SK-N-SH (cell line): ENCODE measurements around the gene RBP3. TPM values are rescaled to one million over a fixed set of nuclear protein-coding genes. Genes with fewer than 3 reads are reported as not detected.

Experiments used
- CTCF ChIA-PET: fragments of 300-600, 350-600 bp; formaldehyde crosslinking; extraction: SDS; loops from one replicate; lab custom pipeline; 2021; lab: Yijun Ruan, JAX
- POLR2A ChIA-PET: fragments of 350-600 bp; sonication (Branson Sonifier 250); formaldehyde crosslinking; extraction: SDS; loops from one replicate; lab custom pipeline; 2020; ENCODE audit warnings: antibody characterized with exemption, inconsistent platforms; lab: Yijun Ruan, JAX
- DNase-seq: peaks from one replicate; pipeline ENCODE4 v3.0.0; 2012
- H2AFZ ChIP-seq: fragments of 200-600 bp; sonication (generic); 2 replicates; pipeline ENCODE4 v1.8.1; 2016; ENCODE audit warnings: antibody characterized with exemption, mild to moderate bottlenecking, low read depth
- H3F3A ChIP-seq: fragments of 200-600 bp; sonication (generic); replicated peaks from 2 replicates; pipeline ENCODE3; 2016; ENCODE audit warnings: antibody characterized with exemption, mild to moderate bottlenecking; ENCODE audit not compliant: insufficient read depth
- H3K27ac ChIP-seq, 2 experiments: fragments of 200-500 bp in 1 of 2; fragments of 200-600 bp in 1 of 2; sonication (Bioruptor generic) in 1 of 2; sonication (generic), shearing (Covaris generic) in 1 of 2; 2 replicates each; pipeline versions ENCODE4 v1.5.1 to v1.6.1; 2014 to 2016; ENCODE audit warnings: low read depth in 2 of 2, inconsistent platforms in 1 of 2, low read length in 1 of 2, mild to moderate bottlenecking in 1 of 2, mixed read lengths in 1 of 2
- H3K27me3 ChIP-seq: fragments of 200-600 bp; sonication (generic), shearing (Covaris generic); 2 replicates; pipeline ENCODE4 v1.6.1; 2016; ENCODE audit warnings: mixed run types; ENCODE audit not compliant: insufficient read depth
- H3K36me3 ChIP-seq, 2 experiments: fragments of 200-500 bp in 1 of 2; fragments of 200-600 bp in 1 of 2; sonication (Bioruptor generic) in 1 of 2; sonication (generic) in 1 of 2; replicated peaks in 1 of 2; 2 replicates each; pipeline versions ENCODE3 to v1.5.1; 2014 to 2016; ENCODE audit warnings: low read length in 1 of 2, mild to moderate bottlenecking in 1 of 2; ENCODE audit not compliant: insufficient read depth in 2 of 2, control insufficient read depth in 1 of 2
- H3K4me1 ChIP-seq, 2 experiments: fragments of 200-500 bp in 1 of 2; fragments of 200-600 bp in 1 of 2; sonication (Bioruptor generic) in 1 of 2; sonication (generic), shearing (Covaris generic) in 1 of 2; 2 replicates each; pipeline versions ENCODE4 v1.5.1 to v1.6.1; 2014 to 2016; ENCODE audit warnings: low read depth in 1 of 2, low read length in 1 of 2, mixed run types in 1 of 2; ENCODE audit not compliant: insufficient read depth in 2 of 2, control insufficient read depth in 1 of 2
- H3K4me2 ChIP-seq: fragments of 200-600 bp; sonication (generic), shearing (Covaris generic); 2 replicates; pipeline ENCODE4 v1.6.1; 2017; ENCODE audit warnings: mixed run types
- H3K4me3 ChIP-seq, 2 experiments: fragments of 200-500 bp in 1 of 2; fragments of 200-600 bp in 1 of 2; sonication (Bioruptor generic) in 1 of 2; sonication (generic), shearing (Covaris generic) in 1 of 2; 2 replicates each; pipeline versions ENCODE4 v1.5.1 to v1.8.1; 2014 to 2016; ENCODE audit warnings: low read depth in 2 of 2, inconsistent platforms in 1 of 2, low read length in 1 of 2, mild to moderate bottlenecking in 1 of 2, mixed read lengths in 1 of 2, moderate library complexity in 1 of 2
- H3K79me2 ChIP-seq: fragments of 200-600 bp; sonication (generic); 2 replicates; pipeline ENCODE4 v1.8.1; 2017; ENCODE audit warnings: mild to moderate bottlenecking; ENCODE audit not compliant: insufficient read depth
- H3K9ac ChIP-seq: fragments of 200-600 bp; sonication (generic); 2 replicates; pipeline ENCODE4 v1.6.1; 2017; ENCODE audit warnings: mixed run types
- H3K9me2 ChIP-seq: fragments of 200-600 bp; sonication (generic); 2 replicates; pipeline ENCODE4 v1.6.1; 2017; ENCODE audit warnings: mixed run types
- H3K9me3 ChIP-seq: fragments of 200-600 bp; sonication (generic); 2 replicates; pipeline ENCODE4 v1.6.1; 2017; ENCODE audit warnings: mixed run types, mild to moderate bottlenecking, moderate library complexity
- H4K20me1 ChIP-seq: fragments of 200-600 bp; sonication (generic); 2 replicates; pipeline ENCODE4 v1.6.1; 2017; ENCODE audit warnings: mild to moderate bottlenecking, mixed run types; ENCODE audit not compliant: insufficient read depth
- CHD2 ChIP-seq: fragments of 150-350 bp; IDR thresholded peaks from 2 replicates; pipeline ENCODE4 v1.6.1; 2018; ENCODE audit warnings: low read length; ENCODE audit not compliant: partially characterized antibody
- GABPA ChIP-seq: IDR thresholded peaks from 2 replicates; pipeline ENCODE4 v1.4.0; 2012; ENCODE audit warnings: low read depth, mild to moderate bottlenecking
- GATA2 ChIP-seq: sonication (generic); formaldehyde crosslinking; IDR thresholded peaks from 2 replicates; pipeline ENCODE4 v1.5.0; 2020; ENCODE audit warnings: mild to moderate bottlenecking, missing genetic modification reagents
- JUND ChIP-seq: IDR thresholded peaks from 2 replicates; pipeline ENCODE4 v1.4.0; 2012
- MXI1 ChIP-seq: IDR thresholded peaks from 2 replicates; pipeline ENCODE4 v1.6.1; 2012; ENCODE audit warnings: mild to moderate bottlenecking, low read depth, low read length, improper control_type of control experiment
- NRF1 ChIP-seq: IDR thresholded peaks from 2 replicates; pipeline ENCODE4 v1.6.1; 2012; ENCODE audit warnings: low read depth, mild to moderate bottlenecking, low read length
- RAD21 ChIP-seq: IDR thresholded peaks from 2 replicates; pipeline ENCODE4 v1.6.1; 2012; ENCODE audit warnings: mild to moderate bottlenecking, low read length
- RFX5 ChIP-seq: IDR thresholded peaks from 2 replicates; pipeline ENCODE4 v1.6.1; 2012; ENCODE audit warnings: mild to moderate bottlenecking, improper control_type of control experiment, low read length
- SIN3A ChIP-seq: IDR thresholded peaks from 2 replicates; pipeline ENCODE4 v1.6.1; 2012; ENCODE audit warnings: low read depth, mild to moderate bottlenecking, low read length, moderate library complexity, borderline replicate concordance
- SMC3 ChIP-seq: IDR thresholded peaks from 2 replicates; pipeline ENCODE4 v1.6.1; 2012; ENCODE audit warnings: low read depth, low read length, improper control_type of control experiment
- TCF12 ChIP-seq: IDR thresholded peaks from 2 replicates; pipeline ENCODE4 v1.4.0; 2012
- ZBTB33 ChIP-seq: IDR thresholded peaks from 2 replicates; pipeline ENCODE4 v1.4.0; 2012; ENCODE audit warnings: low read depth, borderline replicate concordance
- WGBS: methylation state at CpG from one replicate; pipeline ENCODE4 v1.1.6; 2017; ENCODE audit warnings: low lambda C conversion rate; 5-methylcytosine and 5-hydroxymethylcytosine counted together
- polyA plus RNA-seq, 3 experiments: library from polyadenylated mRNA; depleted of rRNA; stranded (reverse); fragments of >200 nt; gene quantifications; 2 replicates each; pipeline ENCODE4 v1.2.3, GENCODE V29; 2012
- TF ChIP-seq, protein P1 (sequence below): IDR thresholded peaks from 2 replicates; pipeline ENCODE4 v1.6.1; 2012; ENCODE audit warnings: mild to moderate bottlenecking, low read depth, low read length, moderate library complexity
- TF ChIP-seq, protein P2 (sequence below): IDR thresholded peaks from 2 replicates; pipeline ENCODE4 v1.4.0; 2012; ENCODE audit warnings: low read depth

RBP3 gene
- polyA plus RNA-seq, 1 of the 3 experiments (the other 2 are of a cell fraction): not detected

DNA sequence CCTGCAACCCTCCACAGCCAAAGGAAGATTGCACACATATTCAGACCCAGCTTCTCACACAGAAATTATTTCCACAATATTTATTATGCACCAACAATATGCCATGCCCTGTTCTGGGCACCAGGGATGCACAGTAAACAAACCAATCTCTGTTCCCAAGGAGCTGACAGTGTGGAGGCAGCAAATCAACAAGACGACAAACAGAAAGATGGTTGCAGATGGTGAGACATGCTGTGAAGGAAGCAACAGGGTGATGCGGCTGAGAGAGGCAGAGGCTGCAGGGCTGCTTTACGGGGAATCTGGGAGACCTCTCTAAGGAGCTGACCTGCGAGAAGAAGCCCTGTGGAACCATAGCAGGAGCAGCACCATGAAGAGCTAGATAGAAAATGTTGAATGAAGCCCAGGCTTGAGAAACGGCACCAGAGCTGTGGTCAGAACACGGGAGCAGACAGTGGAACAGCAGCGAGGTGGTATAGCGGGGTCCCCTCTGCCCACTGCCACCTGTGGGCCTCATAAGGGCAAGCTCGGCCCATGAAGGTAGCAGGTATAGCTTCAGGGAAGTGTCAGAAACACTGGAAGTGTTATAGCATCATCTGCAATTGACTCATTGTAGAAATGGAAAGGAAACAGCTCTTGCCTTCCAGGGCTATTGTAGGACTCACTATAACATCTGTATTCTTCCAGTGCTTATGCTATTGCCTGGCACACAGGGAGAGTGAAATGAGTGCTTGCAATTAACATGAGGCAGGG is 17.4 kb downstream of the RBP3 start:
- H3K79me2 ChIP-seq: no peaks in the 10 kb centered on the region
- no peak overlapping the region for H3K27ac ChIP-seq
- POLR2A ChIA-PET: no interaction called here
- no peaks in the 10 kb centered on the region for H3K27me3 ChIP-seq
- no peak for DNase-seq
- H3K4me1 ChIP-seq: peaks cover 0 to 2% of the 10 kb centered on the region in 2 experiments; a peak in 1 of 4 replicates
- H3K4me2 ChIP-seq: no peak overlapping the region
- H3K9ac ChIP-seq: no peak overlapping the region
- H3K9me3 ChIP-seq: no peaks in the 10 kb centered on the region
- CTCF ChIA-PET: interaction anchor here (0.9 to 1.6 kb wide), 3 partner anchors 9 to 52 kb away, joined by 3 to 5 read pairs (median 4); no protein-coding TSS in a partner anchor
- H3K9me2 ChIP-seq: no peaks in the 10 kb centered on the region
- WGBS: 84% methylated on average over 9 of the region's 9 CpGs
- H3K36me3 ChIP-seq: no peaks in the 10 kb centered on the region
- peaks cover 3% of the 10 kb centered on the region for H3F3A ChIP-seq
- no peak for TF ChIP-seq NRF1
- no peak for TF ChIP-seq GATA2 (CRISPR knock-in tag)
- no peak for TF ChIP-seq CHD2
- no peak for TF ChIP-seq SIN3A
- TF ChIP-seq TCF12: no peak
- TF ChIP-seq JUND: no peak
- TF ChIP-seq, protein P1, sequence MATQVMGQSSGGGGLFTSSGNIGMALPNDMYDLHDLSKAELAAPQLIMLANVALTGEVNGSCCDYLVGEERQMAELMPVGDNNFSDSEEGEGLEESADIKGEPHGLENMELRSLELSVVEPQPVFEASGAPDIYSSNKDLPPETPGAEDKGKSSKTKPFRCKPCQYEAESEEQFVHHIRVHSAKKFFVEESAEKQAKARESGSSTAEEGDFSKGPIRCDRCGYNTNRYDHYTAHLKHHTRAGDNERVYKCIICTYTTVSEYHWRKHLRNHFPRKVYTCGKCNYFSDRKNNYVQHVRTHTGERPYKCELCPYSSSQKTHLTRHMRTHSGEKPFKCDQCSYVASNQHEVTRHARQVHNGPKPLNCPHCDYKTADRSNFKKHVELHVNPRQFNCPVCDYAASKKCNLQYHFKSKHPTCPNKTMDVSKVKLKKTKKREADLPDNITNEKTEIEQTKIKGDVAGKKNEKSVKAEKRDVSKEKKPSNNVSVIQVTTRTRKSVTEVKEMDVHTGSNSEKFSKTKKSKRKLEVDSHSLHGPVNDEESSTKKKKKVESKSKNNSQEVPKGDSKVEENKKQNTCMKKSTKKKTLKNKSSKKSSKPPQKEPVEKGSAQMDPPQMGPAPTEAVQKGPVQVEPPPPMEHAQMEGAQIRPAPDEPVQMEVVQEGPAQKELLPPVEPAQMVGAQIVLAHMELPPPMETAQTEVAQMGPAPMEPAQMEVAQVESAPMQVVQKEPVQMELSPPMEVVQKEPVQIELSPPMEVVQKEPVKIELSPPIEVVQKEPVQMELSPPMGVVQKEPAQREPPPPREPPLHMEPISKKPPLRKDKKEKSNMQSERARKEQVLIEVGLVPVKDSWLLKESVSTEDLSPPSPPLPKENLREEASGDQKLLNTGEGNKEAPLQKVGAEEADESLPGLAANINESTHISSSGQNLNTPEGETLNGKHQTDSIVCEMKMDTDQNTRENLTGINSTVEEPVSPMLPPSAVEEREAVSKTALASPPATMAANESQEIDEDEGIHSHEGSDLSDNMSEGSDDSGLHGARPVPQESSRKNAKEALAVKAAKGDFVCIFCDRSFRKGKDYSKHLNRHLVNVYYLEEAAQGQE: no peak
- TF ChIP-seq, protein P2, sequence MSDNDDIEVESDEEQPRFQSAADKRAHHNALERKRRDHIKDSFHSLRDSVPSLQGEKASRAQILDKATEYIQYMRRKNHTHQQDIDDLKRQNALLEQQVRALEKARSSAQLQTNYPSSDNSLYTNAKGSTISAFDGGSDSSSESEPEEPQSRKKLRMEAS: no peak
- TF ChIP-seq ZBTB33: no peak
- TF ChIP-seq RAD21: no peak
- no peak for TF ChIP-seq RFX5
- no peak for TF ChIP-seq GABPA
- no peak for TF ChIP-seq MXI1
- no peak for TF ChIP-seq SMC3
- H3K4me3 ChIP-seq: no peak overlapping the region
- no peaks in the 10 kb centered on the region for H4K20me1 ChIP-seq
- H2AFZ ChIP-seq: no peak overlapping the region
